H1 (cell line): Measurements from ENCODE around the gene NEURL1B.

Source experiments
- EP300 ChIP-seq, 2 experiments: IDR thresholded peaks; 1 replicate in 1 of 2; 2 replicates in 1 of 2; pipeline ENCODE4 v1.6.1; 2011 to 2012; ENCODE audit warnings: low read depth in 2 of 2, low read length in 2 of 2, mild to moderate bottlenecking in 2 of 2, borderline replicate concordance in 1 of 2, inconsistent platforms in 1 of 2, moderate library complexity in 1 of 2
- POLR2A ChIP-seq, 2 experiments: IDR thresholded peaks; 1 replicate in 1 of 2; 2 replicates in 1 of 2; pipeline ENCODE4 v1.6.1; 2011; ENCODE audit warnings: low read depth in 2 of 2, low read length in 2 of 2, mild to moderate bottlenecking in 2 of 2; ENCODE audit errors: control extremely low read depth in 1 of 2
- POLR2AphosphoS5 ChIP-seq: IDR thresholded peaks from 2 replicates; pipeline ENCODE4 v1.6.1; 2011; ENCODE audit warnings: low read depth, low read length
- SIX5 ChIP-seq: IDR thresholded peaks from 2 replicates; pipeline ENCODE4 v1.6.1; 2011; ENCODE audit warnings: mild to moderate bottlenecking, low read depth, low read length
- SP2 ChIP-seq: IDR thresholded peaks from 2 replicates; pipeline ENCODE4 v1.6.1; 2012; ENCODE audit warnings: mild to moderate bottlenecking, low read length, inconsistent platforms
- SP4 ChIP-seq: IDR thresholded peaks from 2 replicates; pipeline ENCODE4 v1.6.1; 2012; ENCODE audit warnings: low read length, inconsistent platforms
- TBP ChIP-seq: IDR thresholded peaks from 2 replicates; pipeline ENCODE4 v1.6.1; 2011; ENCODE audit warnings: low read depth, low read length, improper control_type of control experiment
- TF ChIP-seq, protein P1 (sequence below), 3 experiments: IDR thresholded peaks; 1 replicate in 2 of 3; 2 replicates in 1 of 3; pipeline versions ENCODE4 v1.5.1 to v1.6.1; 2011; ENCODE audit warnings: low read length in 3 of 3, mild to moderate bottlenecking in 3 of 3, inconsistent platforms in 2 of 3, low read depth in 1 of 3, moderate library complexity in 1 of 3; ENCODE audit not compliant: insufficient read depth in 1 of 3; ENCODE audit errors: control extremely low read depth in 1 of 3

DNA sequence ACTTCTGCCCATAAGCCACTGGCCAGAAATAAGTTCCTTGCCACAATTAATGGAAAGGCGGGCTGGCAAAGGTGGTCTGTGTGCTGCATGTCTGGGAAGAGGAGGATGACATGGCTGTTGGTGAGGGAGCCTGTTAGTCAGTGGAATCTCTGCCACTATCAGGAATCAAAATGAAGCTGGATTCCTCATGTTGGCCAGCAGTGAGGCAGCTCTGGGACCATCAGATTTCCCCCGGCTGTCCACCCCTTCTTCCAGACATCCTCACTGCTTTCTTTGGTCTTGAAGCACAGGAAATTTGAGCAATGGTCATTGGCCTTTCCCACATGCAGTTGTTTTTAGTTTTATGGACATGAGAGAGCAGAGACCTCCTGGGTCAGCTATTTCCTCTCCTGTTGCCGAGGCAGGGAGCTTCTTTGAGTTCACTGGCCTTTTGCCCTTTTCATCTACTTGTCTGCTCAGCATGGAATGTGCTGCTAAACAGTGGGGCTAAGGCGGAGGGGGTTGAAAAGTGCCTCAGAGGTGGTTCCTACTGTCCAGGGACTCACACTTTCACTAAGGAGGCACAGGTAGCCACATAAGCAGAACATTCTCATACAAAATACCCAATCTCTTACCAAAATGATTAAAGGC is 34.8 kb upstream of the NEURL1B start:
- no peak for TF ChIP-seq POLR2A (IDR thresholded peaks at IDR 0.05; ENCODE audit: control extremely low read depth in 1 of 2, low read depth in 2 of 2, low read length in 2 of 2)
- TF ChIP-seq, protein P1, sequence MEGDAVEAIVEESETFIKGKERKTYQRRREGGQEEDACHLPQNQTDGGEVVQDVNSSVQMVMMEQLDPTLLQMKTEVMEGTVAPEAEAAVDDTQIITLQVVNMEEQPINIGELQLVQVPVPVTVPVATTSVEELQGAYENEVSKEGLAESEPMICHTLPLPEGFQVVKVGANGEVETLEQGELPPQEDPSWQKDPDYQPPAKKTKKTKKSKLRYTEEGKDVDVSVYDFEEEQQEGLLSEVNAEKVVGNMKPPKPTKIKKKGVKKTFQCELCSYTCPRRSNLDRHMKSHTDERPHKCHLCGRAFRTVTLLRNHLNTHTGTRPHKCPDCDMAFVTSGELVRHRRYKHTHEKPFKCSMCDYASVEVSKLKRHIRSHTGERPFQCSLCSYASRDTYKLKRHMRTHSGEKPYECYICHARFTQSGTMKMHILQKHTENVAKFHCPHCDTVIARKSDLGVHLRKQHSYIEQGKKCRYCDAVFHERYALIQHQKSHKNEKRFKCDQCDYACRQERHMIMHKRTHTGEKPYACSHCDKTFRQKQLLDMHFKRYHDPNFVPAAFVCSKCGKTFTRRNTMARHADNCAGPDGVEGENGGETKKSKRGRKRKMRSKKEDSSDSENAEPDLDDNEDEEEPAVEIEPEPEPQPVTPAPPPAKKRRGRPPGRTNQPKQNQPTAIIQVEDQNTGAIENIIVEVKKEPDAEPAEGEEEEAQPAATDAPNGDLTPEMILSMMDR (IDR thresholded peaks at IDR 0.05; ENCODE audit: control extremely low read depth in 1 of 3, insufficient read depth in 1 of 3, low read depth in 1 of 3, low read length in 3 of 3): no peak
- TF ChIP-seq SP2: no peak
- no peak for TF ChIP-seq SIX5
- no peak for TF ChIP-seq EP300 (IDR thresholded peaks at IDR 0.05; ENCODE audit: borderline replicate concordance in 1 of 2, low read depth in 2 of 2, low read length in 2 of 2)
- no peak for TF ChIP-seq SP4
- TF ChIP-seq POLR2AphosphoS5: no peak
- no peak for TF ChIP-seq TBP
